Measurements from ENCODE around the gene BOC. TPM values are rescaled to one million over a fixed set of nuclear protein-coding genes. Genes with fewer than 3 reads are reported as not detected.

Gene BOC
- total and polyA plus RNA-seq, 2 of the 8 experiments (the other 6 are each of a cell fraction or from before 2014, with no cell fraction given): 6.9 to 9.3 TPM

DNA sequence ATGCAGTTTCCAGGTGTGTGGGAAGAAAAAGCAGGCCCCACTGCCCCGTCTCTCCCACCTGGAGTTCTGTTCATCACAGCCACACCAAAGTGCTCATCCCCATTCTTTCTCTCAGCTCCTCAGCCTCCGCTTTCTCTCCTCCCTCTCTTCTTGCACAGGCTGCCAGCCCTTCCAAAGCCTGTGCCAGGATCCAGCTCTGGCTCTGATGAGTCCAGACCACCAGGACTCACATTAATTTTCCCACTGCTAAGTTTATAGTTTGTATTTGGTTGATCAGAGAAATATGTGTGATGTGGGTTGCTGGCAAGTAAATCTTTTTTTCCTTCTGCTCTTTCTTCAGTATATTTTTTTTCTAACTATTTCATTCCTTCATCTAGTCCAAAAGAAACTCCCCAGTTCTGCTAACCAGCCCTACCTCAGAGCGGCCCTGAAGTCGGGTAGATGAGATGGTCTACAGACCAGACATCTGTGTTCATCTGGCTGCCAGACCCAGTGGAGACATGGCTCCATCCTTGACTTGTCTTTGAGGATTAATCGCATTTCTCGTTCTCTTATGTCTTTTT lies 49.8 kb downstream of the BOC start:
- Histone ChIP-seq H3K79me2 (ENCODE audit: control insufficient read depth in 1 of 2, insufficient read depth in 2 of 2, low read length in 2 of 2) (no peaks in the 10 kb centered on the region), H4K91ac (replicated peaks; ENCODE audit: insufficient read length, low read length) (no peak overlapping the region), H2BK12ac (ENCODE audit: low read depth, low read length) (no peak overlapping the region), H2BK15ac (ENCODE audit: low read length) (no peak overlapping the region), H2BK20ac (ENCODE audit: low read length) (no peak overlapping the region), H3K23me2 (ENCODE audit: low read depth, low read length) (no peaks in the 10 kb centered on the region), H3K18ac (ENCODE audit: extremely low read depth, low read length) (no peak overlapping the region), H3K4ac (replicated peaks; ENCODE audit: insufficient read length, low read depth, low read length) (no peak overlapping the region), H4K5ac (ENCODE audit: insufficient read length, low read depth, low read length) (no peak overlapping the region), H3K23ac (ENCODE audit: insufficient read length) (no peak overlapping the region), H3K14ac (ENCODE audit: insufficient read length) (no peak overlapping the region), H3K4me2 (ENCODE audit: insufficient read depth in 1 of 2, low read depth in 2 of 2, low read length in 2 of 2) (no peak overlapping the region), H4K8ac (ENCODE audit: extremely low read depth, insufficient read depth, low read length) (no peak overlapping the region), H3K36me3 (ENCODE audit: control insufficient read depth in 2 of 4, insufficient read depth in 4 of 4, low read length in 3 of 4) (no peaks in the 10 kb centered on the region), H3K79me1 (ENCODE audit: low read depth, low read length) (no peaks in the 10 kb centered on the region), H2AFZ (ENCODE audit: low read length) (no peak overlapping the region), H3K4me1 (replicated peaks in 1 of 4; ENCODE audit: control insufficient read depth in 3 of 4, insufficient read depth in 4 of 4, low read length in 3 of 4) (peaks cover 7 to 29% (median 19%) of the 10 kb centered on the region in 4 experiments), H4K20me1 (replicated peaks in 1 of 2; ENCODE audit: control insufficient read depth in 1 of 2, insufficient read depth in 2 of 2, low read length in 2 of 2) (no peaks in the 10 kb centered on the region), H3K4me3 (ENCODE audit: extremely low read depth in 1 of 4, insufficient read depth in 2 of 4, low read depth in 3 of 4, low read length in 4 of 4) (no peak overlapping the region), H2BK5ac (ENCODE audit: low read depth, low read length) (no peak overlapping the region), H2AK5ac (ENCODE audit: low read depth, low read length) (no peak overlapping the region), H3K56ac (replicated peaks; ENCODE audit: insufficient read length, low read depth, low read length) (no peak overlapping the region), H3K9me3 (ENCODE audit: insufficient read depth in 2 of 2, low read depth in 1 of 2, low read length in 1 of 2) (no peaks in the 10 kb centered on the region), H3K27ac (ENCODE audit: low read depth, low read length) (no peak overlapping the region), H2BK120ac (replicated peaks; ENCODE audit: low read depth, low read length) (no peak overlapping the region), H3K9ac (replicated peaks in 1 of 4; ENCODE audit: extremely low read depth in 1 of 4, low read depth in 3 of 4, low read length in 3 of 4) (no peak overlapping the region), H3K27me3 (replicated peaks in 1 of 4; ENCODE audit: control insufficient read depth in 3 of 4, extremely low read depth in 1 of 4, insufficient read depth in 3 of 4, low read length in 3 of 4) (no peaks in the 10 kb centered on the region)
- no peak for DNase-seq (ENCODE audit: low read depth in 1 of 2, low spot score in 2 of 2)
- 87% methylated on average over 6 of the region's 6 CpGs; no CpG with 5 or more reads in 1 of the 2 experiments for WGBS, 2 experiments (ENCODE audit: extremely low coverage in 1 of 2, insufficient coverage in 1 of 2, insufficient read length in 1 of 2, insufficient replicate concordance in 2 of 2, low coverage in 1 of 2, low lambda C conversion rate in 2 of 2, missing lambda C conversion rate in 1 of 2)
- POLR2A ChIA-PET (ENCODE audit: partially characterized antibody): interaction anchor here (0.7 kb wide), 1 partner anchor 20 kb away, joined by 3 read pairs; no protein-coding TSS in a partner anchor
- TF ChIP-seq CHD2 (IDR thresholded peaks at IDR 0.05; ENCODE audit: low read length): no peak
- TF ChIP-seq BACH1 (IDR thresholded peaks at IDR 0.05; ENCODE audit: low read length): no peak
- TF ChIP-seq KDM5A (IDR thresholded peaks at IDR 0.05; ENCODE audit: low read length): no peak
- no peak for TF ChIP-seq EP300 (IDR thresholded peaks at IDR 0.05; ENCODE audit: borderline replicate concordance in 1 of 2, low read depth in 2 of 2, low read length in 2 of 2)
- TF ChIP-seq NRF1 (IDR thresholded peaks at IDR 0.05; ENCODE audit: low read depth, low read length): no peak
- TF ChIP-seq CBX5 (IDR thresholded peaks at IDR 0.05; ENCODE audit: low read depth, low read length): no peak
- TF ChIP-seq, protein P1, sequence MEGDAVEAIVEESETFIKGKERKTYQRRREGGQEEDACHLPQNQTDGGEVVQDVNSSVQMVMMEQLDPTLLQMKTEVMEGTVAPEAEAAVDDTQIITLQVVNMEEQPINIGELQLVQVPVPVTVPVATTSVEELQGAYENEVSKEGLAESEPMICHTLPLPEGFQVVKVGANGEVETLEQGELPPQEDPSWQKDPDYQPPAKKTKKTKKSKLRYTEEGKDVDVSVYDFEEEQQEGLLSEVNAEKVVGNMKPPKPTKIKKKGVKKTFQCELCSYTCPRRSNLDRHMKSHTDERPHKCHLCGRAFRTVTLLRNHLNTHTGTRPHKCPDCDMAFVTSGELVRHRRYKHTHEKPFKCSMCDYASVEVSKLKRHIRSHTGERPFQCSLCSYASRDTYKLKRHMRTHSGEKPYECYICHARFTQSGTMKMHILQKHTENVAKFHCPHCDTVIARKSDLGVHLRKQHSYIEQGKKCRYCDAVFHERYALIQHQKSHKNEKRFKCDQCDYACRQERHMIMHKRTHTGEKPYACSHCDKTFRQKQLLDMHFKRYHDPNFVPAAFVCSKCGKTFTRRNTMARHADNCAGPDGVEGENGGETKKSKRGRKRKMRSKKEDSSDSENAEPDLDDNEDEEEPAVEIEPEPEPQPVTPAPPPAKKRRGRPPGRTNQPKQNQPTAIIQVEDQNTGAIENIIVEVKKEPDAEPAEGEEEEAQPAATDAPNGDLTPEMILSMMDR (IDR thresholded peaks at IDR 0.05; ENCODE audit: control extremely low read depth in 1 of 3, insufficient read depth in 1 of 3, low read depth in 1 of 3, low read length in 3 of 3): no peak
- TF ChIP-seq POU5F1 (IDR thresholded peaks at IDR 0.05; ENCODE audit: low read depth, low read length): no peak
- TF ChIP-seq EGR1 (IDR thresholded peaks at IDR 0.05; ENCODE audit: borderline replicate concordance, low read depth, low read length): no peak
- TF ChIP-seq PHF8 (conservative IDR thresholded peaks at IDR 0.05; ENCODE audit: low read depth, low read length): no peak
- FAIRE-seq: no peak
- CTCF ChIA-PET (ENCODE audit: partially characterized antibody): no interaction called here
